Measurements from ENCODE around the gene CFAP68. TPM values are rescaled to one million over a fixed set of nuclear protein-coding genes. Genes with fewer than 3 reads are reported as not detected.

The CFAP68 gene
- total RNA-seq, 6 experiments from 2014 or later, result 10.6 to 22.9 (median 15.7) TPM

DNA sequence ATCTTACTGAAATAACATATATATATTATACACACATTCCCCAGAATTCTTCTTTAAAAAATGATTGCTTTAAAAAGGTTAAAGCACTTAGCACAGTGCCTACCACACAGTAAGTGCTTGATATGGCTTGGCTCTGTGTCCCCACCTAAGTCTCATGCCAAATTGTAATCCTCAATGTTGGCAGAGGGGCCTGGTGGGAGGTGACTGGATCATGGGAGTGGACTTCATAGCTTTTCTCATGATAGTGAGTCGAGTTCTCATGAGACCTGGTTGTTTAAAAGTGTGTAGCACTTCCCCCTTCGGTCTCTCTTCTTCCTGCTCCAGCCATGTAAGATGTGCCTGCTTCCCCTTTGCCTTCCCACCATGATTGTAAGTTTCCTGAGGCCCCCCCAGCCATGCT lies 26.1 kb downstream of the CFAP68 start:
- H3K9me3 ChIP-seq, result no peaks in the 10 kb centered on the region
- ATAC-seq (no peak), DNase-seq (no peak)
- no peak overlapping the region for H3K27ac ChIP-seq
- H3K4me3 ChIP-seq, result no peak overlapping the region
- H3K27me3 ChIP-seq, result no peaks in the 10 kb centered on the region
- 53% methylated on average over 2 of the region's 2 CpGs for WGBS (ENCODE audit: insufficient coverage, low coverage, low lambda C conversion rate, missing lambda C conversion rate)
- TF ChIP-seq POLR2A (IDR thresholded peaks at IDR 0.05), result no peak
- TF ChIP-seq, protein P1, sequence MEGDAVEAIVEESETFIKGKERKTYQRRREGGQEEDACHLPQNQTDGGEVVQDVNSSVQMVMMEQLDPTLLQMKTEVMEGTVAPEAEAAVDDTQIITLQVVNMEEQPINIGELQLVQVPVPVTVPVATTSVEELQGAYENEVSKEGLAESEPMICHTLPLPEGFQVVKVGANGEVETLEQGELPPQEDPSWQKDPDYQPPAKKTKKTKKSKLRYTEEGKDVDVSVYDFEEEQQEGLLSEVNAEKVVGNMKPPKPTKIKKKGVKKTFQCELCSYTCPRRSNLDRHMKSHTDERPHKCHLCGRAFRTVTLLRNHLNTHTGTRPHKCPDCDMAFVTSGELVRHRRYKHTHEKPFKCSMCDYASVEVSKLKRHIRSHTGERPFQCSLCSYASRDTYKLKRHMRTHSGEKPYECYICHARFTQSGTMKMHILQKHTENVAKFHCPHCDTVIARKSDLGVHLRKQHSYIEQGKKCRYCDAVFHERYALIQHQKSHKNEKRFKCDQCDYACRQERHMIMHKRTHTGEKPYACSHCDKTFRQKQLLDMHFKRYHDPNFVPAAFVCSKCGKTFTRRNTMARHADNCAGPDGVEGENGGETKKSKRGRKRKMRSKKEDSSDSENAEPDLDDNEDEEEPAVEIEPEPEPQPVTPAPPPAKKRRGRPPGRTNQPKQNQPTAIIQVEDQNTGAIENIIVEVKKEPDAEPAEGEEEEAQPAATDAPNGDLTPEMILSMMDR (IDR thresholded peaks at IDR 0.05), result no peak
- intact Hi-C loops (cut with DNase I), result no loop called here
- no peaks in the 10 kb centered on the region for H3K36me3 ChIP-seq
- no peaks in the 10 kb centered on the region for H3K4me1 ChIP-seq

DNA sequence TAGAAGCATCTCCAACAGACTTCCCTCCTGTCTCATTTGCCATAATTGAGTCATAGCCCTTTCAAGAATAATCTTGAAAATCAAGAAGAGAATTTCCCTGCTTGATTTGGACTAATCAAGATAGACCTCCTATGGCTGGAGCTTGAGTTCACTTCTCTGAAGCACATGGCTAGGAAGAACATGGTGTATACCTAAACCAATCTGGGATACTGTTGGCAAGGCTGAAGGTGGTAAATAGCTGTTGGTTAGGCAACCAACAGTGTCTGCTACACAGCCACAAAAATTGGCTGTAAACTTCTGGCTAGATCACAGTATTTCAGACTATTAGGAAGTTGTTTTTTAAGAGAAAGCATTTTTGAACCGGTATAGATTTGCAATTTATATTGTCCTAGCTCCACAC lies 27.3 kb downstream of the CFAP68 start:
- 100% methylated on average over 1 of the region's 1 CpG for WGBS (ENCODE audit: insufficient coverage, low coverage, low lambda C conversion rate, missing lambda C conversion rate)
- no peak for ATAC-seq
- TF ChIP-seq, protein P1 (IDR thresholded peaks at IDR 0.05), result no peak
- TF ChIP-seq POLR2A (IDR thresholded peaks at IDR 0.05), result no peak

DNA sequence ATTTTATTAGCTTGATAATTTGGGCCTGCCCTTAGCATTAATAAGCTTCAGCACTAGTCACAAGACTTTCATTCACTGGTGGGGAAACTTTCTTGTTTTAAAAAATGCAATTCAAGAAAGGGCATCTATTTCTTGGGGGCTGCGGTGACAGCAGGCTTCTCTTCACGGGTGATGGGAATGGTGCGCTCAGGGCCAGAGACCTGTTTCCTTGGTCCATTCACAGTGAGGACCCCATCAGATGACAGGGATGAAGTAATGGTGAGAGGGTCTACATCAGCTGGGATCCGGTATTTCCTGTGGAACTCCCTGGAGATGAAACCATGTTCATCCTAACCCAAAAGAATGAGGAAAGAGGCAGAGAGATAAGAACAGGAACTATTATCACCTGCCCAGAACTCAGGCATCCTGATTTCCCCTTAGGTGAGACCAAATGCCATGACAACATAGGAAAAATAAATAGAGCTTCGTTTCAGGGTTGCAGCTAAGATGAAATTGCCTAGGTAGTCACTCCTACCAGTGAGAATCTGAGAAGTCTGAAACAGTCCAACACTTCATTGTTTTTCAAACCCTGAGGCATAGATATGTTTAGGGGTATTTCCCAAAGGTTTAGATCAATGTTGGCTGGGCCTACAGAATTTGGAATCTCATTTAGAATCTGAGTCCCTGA lies 29.4 kb downstream of the CFAP68 start:
- Histone ChIP-seq H3K4me1 (no peaks in the 10 kb centered on the region), H3K27ac (no peak overlapping the region), H3K4me3 (no peak overlapping the region), H3K36me3 (no peaks in the 10 kb centered on the region), H3K27me3 (no peaks in the 10 kb centered on the region), H3K9me3 (no peaks in the 10 kb centered on the region)
- TF ChIP-seq, protein P1 (IDR thresholded peaks at IDR 0.05), result no peak
- no peak for TF ChIP-seq POLR2A (IDR thresholded peaks at IDR 0.05)
- intact Hi-C loops (cut with DNase I), result no loop called here
- DNase-seq (no peak), ATAC-seq (no peak)
- WGBS (ENCODE audit: insufficient coverage, low coverage, low lambda C conversion rate, missing lambda C conversion rate), result 74% methylated on average over 5 of the region's 5 CpGs

More for the DNA sequence above, 27.3 kb downstream of the CFAP68 start:
- H3K4me3 ChIP-seq, result no peak overlapping the region
- intact Hi-C loops (cut with DNase I), result no loop called here
- H3K36me3 ChIP-seq, result no peaks in the 10 kb centered on the region
- no peaks in the 10 kb centered on the region for H3K27me3 ChIP-seq
- H3K27ac ChIP-seq, result no peak overlapping the region
- H3K9me3 ChIP-seq, result no peaks in the 10 kb centered on the region
- no peaks in the 10 kb centered on the region for H3K4me1 ChIP-seq
- no peak for DNase-seq

DNA sequence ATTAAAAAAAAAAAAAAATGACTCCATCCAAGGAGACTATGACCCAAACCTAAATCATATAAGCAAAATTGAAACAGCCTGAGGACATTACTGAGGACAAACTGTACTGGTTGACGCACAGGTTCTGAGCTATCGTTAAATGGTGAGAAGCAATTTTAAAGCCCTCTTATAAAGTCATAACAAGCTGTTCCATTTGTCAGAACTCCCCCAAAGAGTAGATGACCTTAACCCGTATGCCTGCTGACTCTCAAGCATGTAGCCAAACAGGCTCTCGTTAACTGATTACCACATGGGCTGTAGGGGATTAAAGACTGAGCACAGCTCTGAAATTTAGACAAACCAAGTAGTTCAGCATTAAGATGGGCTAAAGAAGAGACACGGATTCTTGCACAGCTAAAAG lies 30.0 kb downstream of the CFAP68 start:
- 79% methylated on average over 5 of the region's 5 CpGs for WGBS (ENCODE audit: insufficient coverage, low coverage, low lambda C conversion rate, missing lambda C conversion rate)
- H3K4me3 ChIP-seq, result no peak overlapping the region
- ATAC-seq, result no peak

More for the DNA sequence above, 30.0 kb downstream of the CFAP68 start:
- H3K27me3 ChIP-seq, result no peaks in the 10 kb centered on the region
- no peaks in the 10 kb centered on the region for H3K36me3 ChIP-seq
- no peaks in the 10 kb centered on the region for H3K4me1 ChIP-seq
- no peak for DNase-seq
- H3K9me3 ChIP-seq, result no peaks in the 10 kb centered on the region
- intact Hi-C loops (cut with DNase I), result no loop called here
- H3K27ac ChIP-seq, result no peak overlapping the region
- TF ChIP-seq POLR2A (IDR thresholded peaks at IDR 0.05), result no peak
- TF ChIP-seq, protein P1 (IDR thresholded peaks at IDR 0.05), result no peak
